Vagina (tissue), 2 donors: Measurements from ENCODE around the gene TRAF2. TPM values are rescaled to one million over a fixed set of nuclear protein-coding genes. Genes with fewer than 3 reads are reported as not detected.
"Not testable (repeated sequence)": the region's sequence is repeated elsewhere in the genome, so short reads cannot be mapped to it uniquely, and the experiment has no call there.

ENCODE experiments used
- DNase-seq, 2 donors: peaks; one replicate each; pipeline ENCODE4 v3.0.0-alpha.2; 2017; ENCODE audit errors: extremely low spot score in 2 of 2
- H3K27ac ChIP-seq: fragments of 200-600 bp; sonication (generic); one replicate; pipeline ENCODE4 v1.5.1; 2019
- H3K27me3 ChIP-seq: fragments of 200-600 bp; sonication (generic); one replicate; pipeline ENCODE4 v1.5.1; 2019
- H3K36me3 ChIP-seq, 2 donors: fragments of 200-600 bp; sonication (generic); one replicate each; pipeline ENCODE4 v1.5.1; 2017 to 2019
- H3K4me1 ChIP-seq: fragments of 200-600 bp; sonication (generic); one replicate; pipeline ENCODE4 v1.5.1; 2019
- H3K4me3 ChIP-seq, 2 donors: fragments of 200-600 bp; sonication (generic); 1 replicate in 1 of 2; 2 replicates in 1 of 2; pipeline ENCODE4 v1.5.1; 2016 to 2019
- H3K9me3 ChIP-seq: fragments of 200-600 bp; sonication (generic); one replicate; pipeline ENCODE4 v1.5.1; 2019
- CTCF ChIP-seq, 3 experiments: fragments of 450-650 bp in 2 of 3; fragments of 200-600 bp in 1 of 3; sonication (generic) in 1 of 3; IDR thresholded peaks; one replicate each; pipeline ENCODE4 v1.5.1; 2017 to 2019; ENCODE audit warnings: antibody characterized with exemption in 3 of 3, mild to moderate bottlenecking in 2 of 3, moderate library complexity in 2 of 3
- POLR2A ChIP-seq, 2 donors: fragments of 450-650 bp; IDR thresholded peaks; one replicate each; pipeline ENCODE4 v1.6.1; 2017; ENCODE audit warnings: antibody characterized with exemption in 2 of 2, mild to moderate bottlenecking in 2 of 2, moderate library complexity in 2 of 2
- POLR2AphosphoS5 ChIP-seq, 2 donors: sonication (generic); formaldehyde crosslinking; IDR thresholded peaks; one replicate each; pipeline ENCODE4 v1.9.0; 2017; ENCODE audit warnings: antibody characterized with exemption in 2 of 2, mild to moderate bottlenecking in 2 of 2, low read depth in 1 of 2; ENCODE audit not compliant: insufficient read depth in 1 of 2
- intact Hi-C: fragments of 100-400 bp; cut with DNase I; formaldehyde crosslinking; loops from one replicate; pipeline ENCODE4 v1.15.1; 2023
- total RNA-seq: library from RNA; depleted of rRNA; stranded (reverse); fragments of >200 nt; gene quantifications from one replicate; pipeline ENCODE4 v1.2.3, GENCODE V29; 2016

The TRAF2 gene
- total RNA-seq: 12.8 TPM

GRCh38 chr9:136885950-136886578 is at the start of gene TRAF2:
TSS of gene TRAF2 (plus strand) at chr9:136886516. CDS start at chr9:136898741, 12,225 bp downstream.
- H3K9me3 ChIP-seq: no peaks in the 10 kb centered on the region
- peak within 1 kb of the TSS; percentile 94 to 97 for H3K4me3 ChIP-seq
- H3K27me3 ChIP-seq: no peaks in the 10 kb centered on the region
- peak in 1 of 2 donors; percentile 97 for DNase-seq
- H3K4me1 ChIP-seq: peaks cover 41% of the 10 kb centered on the region
- TF ChIP-seq POLR2AphosphoS5 (IDR thresholded peaks at IDR 0.05; ENCODE audit: insufficient read depth in 1 of 2, low read depth in 1 of 2) (peak; percentile 67 to 71), POLR2A (IDR thresholded peaks at IDR 0.05) (peak; percentile 4 to 39), CTCF (IDR thresholded peaks at IDR 0.05) (no peak)
- no peaks in the 10 kb centered on the region for H3K36me3 ChIP-seq
- intact Hi-C loops: loop anchor here (2.0 kb wide), 1 partner anchor 95 kb away; the partner anchor contains the start of gene TMEM141
- H3K27ac ChIP-seq: peak within 1 kb of the TSS; percentile 88

- H3K36me3 ChIP-seq: peaks cover 0 to 21% of the 10 kb centered on the region in 2 donors
- H3K4me3 ChIP-seq: no peak overlapping the region
- DNase-seq: no peak
- TF ChIP-seq POLR2AphosphoS5 (IDR thresholded peaks at IDR 0.05; ENCODE audit: insufficient read depth in 1 of 2, low read depth in 1 of 2) (no peak), CTCF (IDR thresholded peaks at IDR 0.05) (no peak), POLR2A (IDR thresholded peaks at IDR 0.05) (no peak)
- H3K27me3 ChIP-seq: no peaks in the 10 kb centered on the region
- intact Hi-C loops: no loop called here
- H3K27ac ChIP-seq: no peak overlapping the region
- peaks cover 13% of the 10 kb centered on the region for H3K4me1 ChIP-seq
- H3K9me3 ChIP-seq: no peaks in the 10 kb centered on the region
Measured at GRCh38 chr9:136837146-136837855, 49.0 kb upstream of the TRAF2 start.

- DNase-seq, intact Hi-C loops: not testable (repeated sequence)
- peaks cover 0 to 16% of the 10 kb centered on the region in 2 donors for H3K36me3 ChIP-seq
Measured at GRCh38 chr9:136837856-136838277, 48.4 kb upstream of the TRAF2 start.

GRCh38 chr9:136838314-136839228 is 47.7 kb upstream of the TRAF2 start:
- H3K27ac ChIP-seq: no peak overlapping the region
- no peaks in the 10 kb centered on the region for H3K9me3 ChIP-seq
- peaks cover 0 to 16% of the 10 kb centered on the region in 2 donors for H3K36me3 ChIP-seq
- H3K27me3 ChIP-seq: peaks cover 7% of the 10 kb centered on the region
- intact Hi-C loops: no loop called here
- no peak for DNase-seq
- no peak overlapping the region for H3K4me3 ChIP-seq
- TF ChIP-seq CTCF (IDR thresholded peaks at IDR 0.05) (no peak), POLR2A (IDR thresholded peaks at IDR 0.05) (no peak), POLR2AphosphoS5 (IDR thresholded peaks at IDR 0.05; ENCODE audit: insufficient read depth in 1 of 2, low read depth in 1 of 2) (no peak)
- peaks cover 26% of the 10 kb centered on the region for H3K4me1 ChIP-seq

More at GRCh38 chr9:136837856-136838277, 48.4 kb upstream of the TRAF2 start:
- not testable (repeated sequence) for H3K9me3 ChIP-seq, H3K4me3 ChIP-seq, H3K27ac ChIP-seq, H3K27me3 ChIP-seq
- peaks cover 19% of the 10 kb centered on the region for H3K4me1 ChIP-seq
